DOHH2 (cell line): Measurements from ENCODE around the gene C1QTNF8.

Source experiments
- H3F3A ChIP-seq: fragments of 200-600 bp; sonication (generic), shearing (Covaris generic); 2 replicates; pipeline ENCODE4 v1.6.0; 2016; ENCODE audit warnings: antibody characterized with exemption, mild to moderate bottlenecking; ENCODE audit not compliant: control insufficient read depth, insufficient read depth
- H3K27ac ChIP-seq: fragments of 200-600 bp; sonication (generic); 2 replicates; pipeline ENCODE4 v1.5.1; 2014; ENCODE audit warnings: low read depth, mild to moderate bottlenecking, low read length, moderate library complexity
- H3K27me3 ChIP-seq: fragments of 200-600 bp; sonication (generic); 2 replicates; pipeline ENCODE4 v1.6.1; 2014; ENCODE audit warnings: mild to moderate bottlenecking, low read length, mixed read lengths; ENCODE audit not compliant: control insufficient read depth
- H3K36me3 ChIP-seq: fragments of 200-600 bp; sonication (generic); 2 replicates; pipeline ENCODE4 v1.6.1; 2014; ENCODE audit warnings: mild to moderate bottlenecking, low read length, moderate library complexity, mixed read lengths; ENCODE audit not compliant: control insufficient read depth
- H3K4me1 ChIP-seq: fragments of 200-600 bp; sonication (generic); 2 replicates; pipeline ENCODE4 v1.6.1; 2014; ENCODE audit warnings: mild to moderate bottlenecking, low read length, mixed read lengths; ENCODE audit not compliant: control insufficient read depth
- H3K4me2 ChIP-seq: fragments of 200-600 bp; sonication (generic); 2 replicates; pipeline ENCODE4 v1.6.0; 2014; ENCODE audit warnings: mild to moderate bottlenecking, low read length, moderate library complexity
- H3K4me3 ChIP-seq: fragments of 200-600 bp; sonication (generic); 2 replicates; pipeline ENCODE4 v1.5.1; 2014; ENCODE audit warnings: mild to moderate bottlenecking, low read length, mixed read lengths
- H3K79me2 ChIP-seq: fragments of 200-600 bp; sonication (generic); 2 replicates; pipeline ENCODE4 v1.6.1; 2014; ENCODE audit warnings: mild to moderate bottlenecking, low read length, mixed read lengths; ENCODE audit not compliant: control insufficient read depth
- H3K9me2 ChIP-seq: fragments of 200-600 bp; sonication (generic); replicated peaks from 2 replicates; pipeline ENCODE4 v1.6.1; 2014; ENCODE audit warnings: mild to moderate bottlenecking, low read length, mixed read lengths; ENCODE audit not compliant: control insufficient read depth
- H3K9me3 ChIP-seq: fragments of 200-600 bp; sonication (generic); 2 replicates; pipeline ENCODE4 v1.6.1; 2014; ENCODE audit warnings: antibody characterized with exemption, low read length, mixed read lengths; ENCODE audit not compliant: control insufficient read depth, insufficient read depth
- H4K20me1 ChIP-seq: fragments of 200-600 bp; sonication (generic); 2 replicates; pipeline ENCODE4 v1.6.0; 2014; ENCODE audit warnings: low read depth, mild to moderate bottlenecking, antibody characterized with exemption, low read length, moderate library complexity; ENCODE audit not compliant: control insufficient read depth, insufficient read depth
- CTCF ChIP-seq: fragments of 200-600 bp; sonication (generic); IDR thresholded peaks from one replicate; pipeline ENCODE4 v1.5.1; 2014; ENCODE audit warnings: antibody characterized with exemption, mild to moderate bottlenecking, low read depth, low read length; ENCODE audit not compliant: poor library complexity, severe bottlenecking
- EZH2phosphoT487 ChIP-seq: fragments of 200-600 bp; sonication (generic); IDR thresholded peaks from 2 replicates; pipeline ENCODE4 v1.6.1; 2017; ENCODE audit warnings: borderline replicate concordance, mild to moderate bottlenecking, antibody characterized with exemption, low read length, moderate library complexity, mixed read lengths

The C1QTNF8 gene

GRCh38 chr16:1063728-1064127 lies 32.3 kb downstream of the C1QTNF8 start:
- H3F3A ChIP-seq, result no peaks in the 10 kb centered on the region
- no peaks in the 10 kb centered on the region for H3K36me3 ChIP-seq
- no peaks in the 10 kb centered on the region for H3K27me3 ChIP-seq
- H3K9me3 ChIP-seq, result no peaks in the 10 kb centered on the region
- H3K27ac ChIP-seq, result no peak overlapping the region
- no peak overlapping the region for H3K4me2 ChIP-seq
- TF ChIP-seq CTCF (no peak), EZH2phosphoT487 (no peak)
- H3K4me1 ChIP-seq, result no peaks in the 10 kb centered on the region
- no peaks in the 10 kb centered on the region for H3K79me2 ChIP-seq
- no peaks in the 10 kb centered on the region for H3K9me2 ChIP-seq
- no peak overlapping the region for H3K4me3 ChIP-seq
- H4K20me1 ChIP-seq, result no peaks in the 10 kb centered on the region

GRCh38 chr16:1062895-1063294 lies 33.1 kb downstream of the C1QTNF8 start:
- Histone ChIP-seq H4K20me1 (no peaks in the 10 kb centered on the region), H3K4me2 (no peak overlapping the region), H3K27ac (no peak overlapping the region), H3K36me3 (no peaks in the 10 kb centered on the region), H3K9me2 (no peaks in the 10 kb centered on the region), H3K9me3 (no peaks in the 10 kb centered on the region), H3K79me2 (no peaks in the 10 kb centered on the region), H3K27me3 (no peaks in the 10 kb centered on the region), H3F3A (no peaks in the 10 kb centered on the region), H3K4me3 (no peak overlapping the region), H3K4me1 (no peaks in the 10 kb centered on the region)
- TF ChIP-seq CTCF (no peak), EZH2phosphoT487 (no peak)

- Histone ChIP-seq H3K36me3 (no peaks in the 10 kb centered on the region), H3K27ac (no peak overlapping the region), H3K27me3 (no peaks in the 10 kb centered on the region), H4K20me1 (no peaks in the 10 kb centered on the region), H3K4me2 (no peak overlapping the region), H3K79me2 (no peaks in the 10 kb centered on the region), H3F3A (no peaks in the 10 kb centered on the region), H3K4me3 (no peak overlapping the region), H3K9me2 (no peaks in the 10 kb centered on the region), H3K4me1 (no peaks in the 10 kb centered on the region), H3K9me3 (no peaks in the 10 kb centered on the region)
- no peak for TF ChIP-seq EZH2phosphoT487
- TF ChIP-seq CTCF, result no peak
Observed at GRCh38 chr16:1061769-1062505, 34.1 kb downstream of the C1QTNF8 start.
